ENCODE results near the gene TACC2.

Gene TACC2

DNA sequence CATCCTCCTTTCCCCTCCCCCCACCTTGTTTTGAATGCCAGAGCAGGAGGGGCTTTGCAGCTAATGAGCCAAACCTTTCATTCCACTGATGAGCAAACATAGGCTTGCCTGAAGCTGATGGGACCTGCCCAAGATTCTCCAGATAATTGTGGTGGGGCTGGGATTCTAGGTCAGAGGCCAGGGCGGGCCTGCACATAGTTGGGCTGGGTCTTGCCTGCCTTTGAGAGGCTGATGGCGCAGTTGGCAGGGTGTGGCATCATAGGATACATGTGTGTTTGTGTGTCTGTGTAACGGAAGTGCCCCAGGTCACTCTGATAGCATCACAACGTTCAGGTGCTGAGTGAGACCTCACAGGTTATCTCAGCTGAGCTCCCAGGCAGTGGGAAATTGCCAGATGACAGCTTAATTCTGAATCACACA lies 305.0 kb downstream of the TACC2 start:
- Histone ChIP-seq H3K36me3 (ENCODE audit: insufficient read depth, low read length) (no peaks in the 10 kb centered on the region), H3K9me3 (ENCODE audit: low read length) (no peaks in the 10 kb centered on the region)

GRCh38 chr10:122294511-122295450 lies 305.8 kb downstream of the TACC2 start:
- no peak overlapping the region for H3K4me3 ChIP-seq (ENCODE audit: low read length)

More for the DNA sequence above, 305.0 kb downstream of the TACC2 start:
- Histone ChIP-seq H2AFZ (ENCODE audit: low read depth, low read length) (no peak overlapping the region), H3K27me3 (ENCODE audit: insufficient read depth, low read length) (peaks cover 4% of the 10 kb centered on the region), H3K4me3 (ENCODE audit: low read length) (no peak overlapping the region), H3K4me1 (ENCODE audit: insufficient read depth, low read length) (no peaks in the 10 kb centered on the region)

DNA sequence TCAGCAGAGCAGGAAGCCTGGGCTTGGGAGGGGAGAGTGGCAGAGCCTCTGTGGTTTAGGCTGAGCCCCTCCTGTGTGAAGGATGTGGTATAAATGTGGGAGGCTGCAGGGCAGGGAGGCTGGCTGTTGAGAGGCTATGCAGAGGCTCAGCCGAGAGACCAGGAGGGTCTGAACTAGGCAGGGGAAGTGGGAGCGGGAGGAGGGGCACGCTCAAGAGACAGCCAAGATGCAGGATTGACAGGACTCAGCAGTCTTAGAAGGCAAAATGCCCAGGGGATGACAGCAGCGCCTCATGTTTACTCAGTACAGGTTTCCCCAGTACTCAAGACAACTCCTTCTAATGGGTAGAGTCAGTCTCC lies 306.5 kb downstream of the TACC2 start:
- H3K27me3 ChIP-seq (ENCODE audit: insufficient read depth, low read length), result peaks cover 4% of the 10 kb centered on the region
- H2AFZ ChIP-seq (ENCODE audit: low read depth, low read length), result no peak overlapping the region
- H3K4me3 ChIP-seq (ENCODE audit: low read length), result no peak overlapping the region
- no peaks in the 10 kb centered on the region for H3K4me1 ChIP-seq (ENCODE audit: insufficient read depth, low read length)
- H3K36me3 ChIP-seq (ENCODE audit: insufficient read depth, low read length), result no peaks in the 10 kb centered on the region
- no peaks in the 10 kb centered on the region for H3K9me3 ChIP-seq (ENCODE audit: low read length)

More at GRCh38 chr10:122294511-122295450, 305.8 kb downstream of the TACC2 start:
- H3K36me3 ChIP-seq (ENCODE audit: insufficient read depth, low read length), result no peaks in the 10 kb centered on the region
- peaks cover 4% of the 10 kb centered on the region for H3K27me3 ChIP-seq (ENCODE audit: insufficient read depth, low read length)
- no peaks in the 10 kb centered on the region for H3K9me3 ChIP-seq (ENCODE audit: low read length)
- H3K4me1 ChIP-seq (ENCODE audit: insufficient read depth, low read length), result no peaks in the 10 kb centered on the region
- H2AFZ ChIP-seq (ENCODE audit: low read depth, low read length), result no peak overlapping the region

DNA sequence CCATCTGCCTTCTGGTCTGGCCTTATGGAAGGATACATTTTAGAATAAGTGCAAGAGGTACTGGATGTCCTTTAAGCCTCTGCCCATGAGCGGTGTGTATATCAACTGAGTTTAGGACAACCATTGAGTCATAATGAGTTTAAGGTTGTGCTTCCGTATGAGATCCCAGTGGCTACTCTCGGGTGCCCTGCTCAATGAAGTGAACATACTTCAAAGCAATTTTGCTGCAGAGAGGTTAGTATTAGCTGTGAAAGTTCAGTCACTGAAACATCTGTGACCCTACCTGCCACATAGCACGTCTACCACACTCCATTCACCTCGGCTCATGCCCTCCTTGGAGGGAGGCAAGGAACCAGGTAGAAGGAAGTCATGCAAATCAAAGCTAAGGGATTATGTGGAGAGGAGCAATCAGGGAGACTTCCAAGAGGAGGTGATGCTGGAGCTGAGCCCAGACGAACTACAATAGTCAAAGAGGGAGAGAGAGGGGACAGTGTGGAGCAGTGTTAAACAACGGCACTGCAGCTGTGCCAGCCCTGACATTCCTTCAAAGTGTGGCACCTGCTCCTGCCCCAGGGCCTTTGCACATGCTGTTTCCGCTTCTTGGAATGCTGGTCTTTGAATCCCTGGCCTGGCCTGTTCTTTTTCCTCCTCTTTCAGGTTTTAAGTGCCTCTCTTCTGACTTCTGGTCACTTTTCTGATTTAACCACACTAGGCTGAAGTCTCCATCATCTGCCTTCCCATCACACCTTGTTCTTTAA lies 307.6 kb downstream of the TACC2 start:
- H3K36me3 ChIP-seq (ENCODE audit: insufficient read depth, low read length), result no peaks in the 10 kb centered on the region
- H3K9me3 ChIP-seq (ENCODE audit: low read length), result no peaks in the 10 kb centered on the region
- no peaks in the 10 kb centered on the region for H3K4me1 ChIP-seq (ENCODE audit: insufficient read depth, low read length)
- no peaks in the 10 kb centered on the region for H3K27me3 ChIP-seq (ENCODE audit: insufficient read depth, low read length)
- no peak overlapping the region for H2AFZ ChIP-seq (ENCODE audit: low read depth, low read length)
- no peak overlapping the region for H3K4me3 ChIP-seq (ENCODE audit: low read length)

DNA sequence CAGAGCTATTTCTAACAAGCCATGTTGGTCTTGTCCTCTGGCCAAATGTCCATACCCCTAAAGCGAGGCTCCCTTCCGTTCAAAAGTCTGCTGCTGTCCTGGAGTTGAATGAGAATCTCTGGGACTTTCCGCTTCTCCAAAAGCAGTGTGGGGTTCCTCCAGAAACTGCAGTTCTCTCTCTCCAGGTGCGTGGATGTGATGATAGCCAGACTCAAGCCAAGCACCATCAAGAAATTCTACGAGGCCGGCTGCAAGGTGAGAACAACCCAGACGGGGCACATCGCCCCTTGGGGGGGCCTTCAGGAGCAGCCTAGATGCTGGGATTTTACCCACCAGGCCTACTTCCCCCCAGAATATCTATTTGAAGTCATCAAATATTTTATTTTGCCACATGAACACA lies 308.6 kb downstream of the TACC2 start:
- H3K27me3 ChIP-seq (ENCODE audit: insufficient read depth, low read length), result no peaks in the 10 kb centered on the region
- H3K36me3 ChIP-seq (ENCODE audit: insufficient read depth, low read length), result no peaks in the 10 kb centered on the region
- H2AFZ ChIP-seq (ENCODE audit: low read depth, low read length), result no peak overlapping the region
- H3K9me3 ChIP-seq (ENCODE audit: low read length), result no peaks in the 10 kb centered on the region
- H3K4me1 ChIP-seq (ENCODE audit: insufficient read depth, low read length), result no peaks in the 10 kb centered on the region
- no peak overlapping the region for H3K4me3 ChIP-seq (ENCODE audit: low read length)

GRCh38 chr10:122298206-122298597 lies 309.2 kb downstream of the TACC2 start:
- Histone ChIP-seq H3K36me3 (ENCODE audit: insufficient read depth, low read length) (no peaks in the 10 kb centered on the region), H2AFZ (ENCODE audit: low read depth, low read length) (no peak overlapping the region), H3K4me3 (ENCODE audit: low read length) (no peak overlapping the region), H3K4me1 (ENCODE audit: insufficient read depth, low read length) (no peaks in the 10 kb centered on the region), H3K9me3 (ENCODE audit: low read length) (no peaks in the 10 kb centered on the region), H3K27me3 (ENCODE audit: insufficient read depth, low read length) (no peaks in the 10 kb centered on the region)

DNA sequence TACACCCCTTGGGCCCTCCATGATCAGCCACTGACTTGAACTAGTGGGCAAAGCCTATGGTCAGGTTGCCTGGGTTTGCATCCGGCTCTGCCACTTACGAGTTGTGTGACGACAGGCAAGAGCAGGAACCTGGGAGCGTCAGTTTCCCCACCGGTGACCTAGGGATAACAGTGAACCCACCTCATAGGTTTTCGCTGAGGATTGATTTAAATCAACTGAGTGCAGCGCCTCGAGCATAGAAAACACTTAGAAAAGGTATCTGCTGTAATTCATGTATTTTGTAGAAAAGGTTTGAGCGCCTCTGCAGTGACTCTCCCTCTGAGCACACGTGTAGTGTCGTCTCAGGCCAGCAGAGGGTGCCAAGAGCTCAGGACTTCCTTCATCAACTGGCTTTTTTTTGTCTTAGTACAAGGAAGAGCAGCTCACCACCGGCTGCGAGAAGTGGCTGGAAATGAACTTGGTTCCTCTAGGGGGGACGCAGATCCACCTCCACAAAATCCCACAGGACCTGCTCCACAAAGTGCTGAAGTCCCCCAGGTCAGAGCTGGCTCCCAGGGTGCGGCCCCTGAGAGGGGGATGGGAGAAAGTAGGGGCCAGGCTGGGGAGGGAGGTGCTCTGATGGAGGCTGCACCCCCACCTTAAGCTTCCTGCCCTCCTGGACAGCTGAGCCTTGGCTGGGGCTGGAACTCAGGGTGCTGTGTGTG lies 309.8 kb downstream of the TACC2 start:
- no peaks in the 10 kb centered on the region for H3K9me3 ChIP-seq (ENCODE audit: low read length)
- H3K4me3 ChIP-seq (ENCODE audit: low read length), result no peak overlapping the region
- H3K36me3 ChIP-seq (ENCODE audit: insufficient read depth, low read length), result no peaks in the 10 kb centered on the region
- H3K27me3 ChIP-seq (ENCODE audit: insufficient read depth, low read length), result no peaks in the 10 kb centered on the region
- no peaks in the 10 kb centered on the region for H3K4me1 ChIP-seq (ENCODE audit: insufficient read depth, low read length)
- H2AFZ ChIP-seq (ENCODE audit: low read depth, low read length), result no peak overlapping the region

GRCh38 chr10:122299423-122300075 lies 310.6 kb downstream of the TACC2 start:
- H3K4me1 ChIP-seq (ENCODE audit: insufficient read depth, low read length), result no peaks in the 10 kb centered on the region
- no peaks in the 10 kb centered on the region for H3K36me3 ChIP-seq (ENCODE audit: insufficient read depth, low read length)
- H2AFZ ChIP-seq (ENCODE audit: low read depth, low read length), result no peak overlapping the region
- H3K27me3 ChIP-seq (ENCODE audit: insufficient read depth, low read length), result no peaks in the 10 kb centered on the region
- no peaks in the 10 kb centered on the region for H3K9me3 ChIP-seq (ENCODE audit: low read length)
- no peak overlapping the region for H3K4me3 ChIP-seq (ENCODE audit: low read length)

DNA sequence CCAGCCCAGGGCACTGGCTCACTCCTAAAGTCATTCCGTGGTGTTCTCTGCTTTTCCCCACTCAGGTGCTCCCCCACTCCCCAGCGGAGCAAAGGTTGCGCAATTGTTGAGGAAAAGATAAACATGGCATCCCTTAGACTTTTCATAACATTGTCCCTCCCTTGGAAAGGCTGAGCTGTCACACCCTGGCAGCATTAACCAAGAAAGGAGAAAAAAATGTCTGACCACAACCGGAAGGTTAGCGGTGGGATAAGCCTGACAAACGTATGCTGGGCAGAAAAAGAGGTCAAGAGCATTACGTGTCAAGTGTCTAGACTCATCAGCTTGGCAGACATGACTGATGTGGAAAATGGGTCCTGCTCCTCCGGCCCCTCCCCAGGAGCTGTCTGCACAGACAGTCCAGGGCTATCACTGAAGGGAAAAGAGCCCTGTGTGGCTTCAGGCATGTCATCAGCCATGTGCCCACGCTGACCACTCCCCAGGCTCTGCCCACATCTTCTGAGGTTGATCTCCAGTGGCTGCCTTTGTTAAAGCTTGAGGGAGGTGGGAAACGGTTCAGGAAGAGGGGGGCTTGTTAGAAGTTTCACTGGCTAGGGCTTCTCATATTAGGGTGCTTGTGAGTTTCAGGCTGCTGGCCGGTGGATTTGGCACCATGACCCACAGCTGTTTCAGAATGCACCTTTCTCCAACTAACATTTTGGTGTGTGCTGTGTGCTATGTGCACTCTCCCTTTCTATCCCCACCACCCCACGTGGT lies 312.3 kb downstream of the TACC2 start:
- Histone ChIP-seq H3K36me3 (ENCODE audit: insufficient read depth, low read length) (no peaks in the 10 kb centered on the region), H3K4me1 (ENCODE audit: insufficient read depth, low read length) (no peaks in the 10 kb centered on the region), H3K27me3 (ENCODE audit: insufficient read depth, low read length) (no peaks in the 10 kb centered on the region), H3K4me3 (ENCODE audit: low read length) (no peak overlapping the region), H2AFZ (ENCODE audit: low read depth, low read length) (no peak overlapping the region), H3K9me3 (ENCODE audit: low read length) (no peaks in the 10 kb centered on the region)

DNA sequence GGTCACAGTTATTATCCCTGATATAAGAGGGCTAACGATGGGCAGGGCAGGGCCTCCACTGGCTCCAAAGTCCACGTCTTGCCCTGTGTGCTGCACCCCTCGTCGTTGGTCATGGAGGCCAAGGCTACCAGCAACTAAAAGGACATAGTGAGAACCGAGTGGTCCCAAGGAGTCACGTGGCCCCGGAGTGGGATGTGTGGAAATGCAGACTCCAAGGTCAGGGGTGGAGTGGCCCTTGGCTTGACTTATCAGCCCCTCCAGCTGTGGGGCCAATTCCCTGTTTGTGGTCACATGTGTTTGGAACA lies 312.8 kb downstream of the TACC2 start:
- no peaks in the 10 kb centered on the region for H3K36me3 ChIP-seq (ENCODE audit: insufficient read depth, low read length)
- no peaks in the 10 kb centered on the region for H3K4me1 ChIP-seq (ENCODE audit: insufficient read depth, low read length)
- no peak overlapping the region for H3K4me3 ChIP-seq (ENCODE audit: low read length)

GRCh38 chr10:122302315-122302714 lies 313.4 kb downstream of the TACC2 start:
- Histone ChIP-seq H3K4me1 (ENCODE audit: insufficient read depth, low read length) (no peaks in the 10 kb centered on the region), H3K36me3 (ENCODE audit: insufficient read depth, low read length) (no peaks in the 10 kb centered on the region), H3K9me3 (ENCODE audit: low read length) (no peaks in the 10 kb centered on the region), H3K27me3 (ENCODE audit: insufficient read depth, low read length) (no peaks in the 10 kb centered on the region), H2AFZ (ENCODE audit: low read depth, low read length) (no peak overlapping the region), H3K4me3 (ENCODE audit: low read length) (no peak overlapping the region)

More for the DNA sequence above, 312.8 kb downstream of the TACC2 start:
- no peak overlapping the region for H2AFZ ChIP-seq (ENCODE audit: low read depth, low read length)
- H3K27me3 ChIP-seq (ENCODE audit: insufficient read depth, low read length), result no peaks in the 10 kb centered on the region
- H3K9me3 ChIP-seq (ENCODE audit: low read length), result no peaks in the 10 kb centered on the region

GRCh38 chr10:122303271-122304053 lies 314.5 kb downstream of the TACC2 start:
- H3K27me3 ChIP-seq (ENCODE audit: insufficient read depth, low read length), result no peaks in the 10 kb centered on the region
- H2AFZ ChIP-seq (ENCODE audit: low read depth, low read length), result no peak overlapping the region
- H3K4me1 ChIP-seq (ENCODE audit: insufficient read depth, low read length), result no peaks in the 10 kb centered on the region
- no peaks in the 10 kb centered on the region for H3K9me3 ChIP-seq (ENCODE audit: low read length)
- H3K36me3 ChIP-seq (ENCODE audit: insufficient read depth, low read length), result no peaks in the 10 kb centered on the region
- H3K4me3 ChIP-seq (ENCODE audit: low read length), result no peak overlapping the region
